ENCODE measurements around the gene VPS51. TPM values are rescaled to one million over a fixed set of nuclear protein-coding genes. Genes with fewer than 3 reads are reported as not detected.

Gene VPS51
- total RNA-seq, 2 experiments from 2014 or later = 104 to 116 TPM

DNA sequence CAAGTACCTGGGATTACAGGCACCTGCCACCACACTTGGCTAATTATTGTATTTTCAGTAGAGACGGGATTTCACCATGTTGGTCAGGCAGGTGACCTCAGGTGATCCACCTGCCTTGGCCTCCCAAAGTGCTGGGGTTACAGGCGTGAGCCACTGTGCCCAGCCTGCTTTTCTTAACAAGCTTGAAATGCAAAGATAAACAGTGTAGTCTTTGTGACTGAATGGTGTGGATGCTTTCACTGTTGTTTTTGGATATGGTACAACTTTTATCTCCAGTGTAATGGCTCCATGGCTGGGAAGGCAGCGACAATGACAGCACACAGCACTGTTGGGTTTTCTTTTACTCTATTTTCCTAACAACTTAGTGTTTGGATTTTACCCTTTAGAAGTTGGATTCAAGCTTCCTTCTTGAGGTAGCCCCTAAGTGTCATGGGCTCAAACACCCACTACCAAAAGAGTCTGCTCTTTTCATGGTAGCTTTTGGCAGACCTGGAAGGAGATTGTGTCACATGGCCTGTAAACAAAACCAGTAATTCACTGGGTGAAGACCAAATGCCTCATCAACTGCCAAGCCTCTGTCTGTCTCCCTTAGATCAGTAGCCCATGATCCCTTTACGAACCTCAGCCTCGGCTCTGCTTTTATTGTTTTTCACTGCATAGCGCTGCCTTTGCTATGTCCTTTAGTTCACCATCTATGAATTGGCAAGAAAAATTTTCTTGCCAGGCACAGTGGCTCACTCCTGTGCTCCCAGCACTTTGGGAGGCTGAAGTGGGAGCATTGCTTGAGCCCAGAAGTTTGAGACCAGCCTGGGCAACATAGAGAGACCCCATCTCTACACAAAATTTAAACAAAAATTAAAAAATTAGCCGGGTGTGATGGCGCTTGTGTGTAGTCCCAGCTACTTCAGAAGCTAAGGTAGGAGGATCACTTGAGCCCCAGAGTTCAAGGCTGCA, 6.4 kb downstream of the VPS51 start:
- H3K9me3 Mint-ChIP-seq (ENCODE audit: low read depth) = no peaks in the 10 kb centered on the region
- CTCF ChIA-PET = interaction anchor here (1.6 to 9.1 kb wide), 3 partner anchors 9 to 79 kb away, joined by 3 to 114 read pairs (median 16); partner anchors contain the start of genes CAPN1, TM7SF2 and ZNHIT2
- H3K27ac Mint-ChIP-seq = no peak overlapping the region
- H3K4me1 Mint-ChIP-seq = peaks cover 27% of the 10 kb centered on the region
- peaks cover 19% of the 10 kb centered on the region for H3K36me3 Mint-ChIP-seq
- ATAC-seq (no peak), DNase-seq (no peak)
- H3K4me3 Mint-ChIP-seq = no peak overlapping the region
- H3K27me3 Mint-ChIP-seq = no peaks in the 10 kb centered on the region

DNA sequence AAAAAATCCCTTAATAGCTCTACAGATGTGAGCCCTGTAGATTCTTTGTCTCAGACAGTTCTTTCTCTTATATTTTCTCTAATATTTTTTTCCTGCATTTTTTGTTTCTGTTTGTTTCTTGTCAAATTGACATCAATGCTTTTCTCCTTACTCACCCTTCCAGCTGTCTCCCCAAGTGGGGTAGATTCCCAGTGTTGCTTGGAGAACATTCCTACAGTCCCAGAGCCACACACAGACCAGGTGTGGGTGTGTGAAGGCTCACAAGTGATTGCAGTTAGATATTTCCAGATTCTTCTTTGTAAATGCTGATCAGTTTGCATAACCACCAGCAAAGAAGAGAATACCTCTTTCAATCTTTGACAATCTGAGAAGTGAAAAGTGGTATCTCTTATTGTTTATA, 7.5 kb downstream of the VPS51 start:
- H3K36me3 Mint-ChIP-seq = peaks cover 16% of the 10 kb centered on the region

DNA sequence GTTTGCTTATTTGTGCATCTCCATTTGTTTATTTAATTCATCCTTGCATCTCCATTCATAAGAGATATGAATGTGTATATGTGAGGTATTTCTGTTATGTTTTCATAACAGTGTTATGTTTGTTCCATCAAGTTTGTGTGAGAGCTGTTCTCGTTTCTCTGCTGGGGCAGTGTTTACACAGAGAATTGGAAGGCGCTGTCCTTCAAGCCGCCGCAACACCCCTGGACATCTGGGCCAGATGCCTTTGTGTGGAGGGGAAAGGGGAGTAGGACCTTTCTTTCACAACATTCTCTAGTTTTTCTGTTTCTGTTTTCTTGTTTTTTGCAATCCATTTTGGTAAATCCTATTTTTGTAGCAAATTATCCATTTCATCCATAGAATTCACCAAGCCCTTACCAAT, 8.6 kb downstream of the VPS51 start:
- H3K4me1 Mint-ChIP-seq = peaks cover 19% of the 10 kb centered on the region
- no peak for ATAC-seq
- DNase-seq = no peak
- CTCF ChIA-PET = interaction anchor here (3.7 to 9.1 kb wide), 2 partner anchors 7 to 12 kb away, joined by 16 to 114 read pairs; partner anchors contain the start of genes TM7SF2 and ZNHIT2
- peaks cover 16% of the 10 kb centered on the region for H3K36me3 Mint-ChIP-seq
- peak overlapping the region; percentile 59 for H3K27ac Mint-ChIP-seq
- H3K9me3 Mint-ChIP-seq (ENCODE audit: low read depth) = no peaks in the 10 kb centered on the region
- H3K4me3 Mint-ChIP-seq = no peak overlapping the region
- no peaks in the 10 kb centered on the region for H3K27me3 Mint-ChIP-seq

More for the DNA sequence above, 7.5 kb downstream of the VPS51 start:
- H3K4me3 Mint-ChIP-seq = no peak overlapping the region
- no peaks in the 10 kb centered on the region for H3K27me3 Mint-ChIP-seq
- CTCF ChIA-PET = interaction anchor here (0.7 to 9.1 kb wide), 3 partner anchors 8 to 91 kb away, joined by 3 to 114 read pairs (median 16); partner anchors contain the start of genes TM7SF2 and ZNHIT2
- H3K4me1 Mint-ChIP-seq = peaks cover 23% of the 10 kb centered on the region
- H3K9me3 Mint-ChIP-seq (ENCODE audit: low read depth) = no peaks in the 10 kb centered on the region
- DNase-seq (no peak), ATAC-seq (no peak)
- H3K27ac Mint-ChIP-seq = no peak overlapping the region

DNA sequence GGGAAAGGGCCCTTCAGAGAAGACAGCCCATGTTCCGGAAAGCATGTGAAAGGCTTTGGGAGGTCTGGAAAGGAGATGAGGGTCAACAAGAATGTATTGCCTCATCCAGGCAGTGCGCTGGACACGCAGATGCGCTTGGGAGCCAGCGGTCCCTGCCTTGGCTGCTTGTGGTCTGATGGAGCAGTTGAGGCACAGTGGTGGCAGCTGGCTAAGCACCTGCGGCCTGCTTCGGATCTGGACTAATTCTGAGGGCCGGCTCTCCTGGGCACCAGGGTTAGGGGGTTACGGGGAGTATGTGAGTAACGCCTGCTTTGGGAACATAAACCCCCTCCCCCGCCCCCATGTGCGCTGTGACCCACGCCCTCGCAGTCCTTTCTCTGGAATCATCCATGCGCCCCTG, 11.1 kb downstream of the VPS51 start:
- no peak overlapping the region for H3K4me3 Mint-ChIP-seq
- H3K27ac Mint-ChIP-seq = no peak overlapping the region
- H3K9me3 Mint-ChIP-seq (ENCODE audit: low read depth) = no peaks in the 10 kb centered on the region
- H3K36me3 Mint-ChIP-seq = peaks cover 13% of the 10 kb centered on the region
- DNase-seq (no peak), ATAC-seq (no peak)
- H3K27me3 Mint-ChIP-seq = no peaks in the 10 kb centered on the region
- H3K4me1 Mint-ChIP-seq = peaks cover 40% of the 10 kb centered on the region
- CTCF ChIA-PET = interaction anchor here (0.6 to 2.8 kb wide), 2 partner anchors 9 to 11 kb away, joined by 3 to 10 read pairs; partner anchors contain the start of gene ZNHIT2

DNA sequence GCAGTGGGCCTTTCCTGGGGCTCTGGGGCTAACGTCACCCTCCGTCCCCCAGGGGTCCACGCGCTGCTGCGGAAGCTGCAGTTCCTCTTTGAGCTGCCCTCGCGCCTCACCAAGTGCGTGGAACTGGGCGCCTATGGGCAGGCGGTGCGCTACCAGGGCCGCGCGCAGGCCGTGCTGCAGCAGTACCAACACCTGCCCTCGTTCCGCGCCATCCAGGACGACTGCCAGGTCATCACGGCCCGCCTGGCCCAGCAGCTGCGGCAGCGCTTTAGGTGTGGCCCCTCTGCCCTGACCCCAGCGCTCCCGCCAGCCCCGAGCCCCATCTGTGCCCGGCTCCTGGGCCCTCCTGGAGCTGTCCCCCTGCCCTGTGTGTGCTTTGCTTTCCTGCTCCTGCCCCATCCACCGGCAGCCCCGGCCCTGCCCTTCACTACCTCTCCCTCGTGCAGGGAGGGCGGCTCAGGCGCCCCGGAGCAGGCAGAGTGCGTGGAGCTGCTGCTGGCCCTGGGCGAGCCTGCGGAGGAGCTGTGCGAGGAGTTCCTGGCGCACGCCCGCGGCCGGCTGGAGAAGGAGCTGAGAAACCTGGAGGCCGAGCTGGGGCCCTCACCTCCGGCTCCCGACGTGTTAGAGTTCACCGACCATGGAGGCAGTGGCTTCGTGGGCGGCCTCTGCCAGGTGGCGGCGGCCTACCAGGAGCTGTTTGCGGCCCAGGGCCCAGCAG, 11.9 kb downstream of the VPS51 start:
- Mint-ChIP-seq H3K27me3 (no peaks in the 10 kb centered on the region), H3K9me3 (ENCODE audit: low read depth) (no peaks in the 10 kb centered on the region), H3K27ac (no peak overlapping the region), H3K4me3 (no peak overlapping the region), H3K4me1 (peaks cover 40% of the 10 kb centered on the region), H3K36me3 (peaks cover 13% of the 10 kb centered on the region)
- CTCF ChIA-PET = interaction anchor here (1.0 to 2.8 kb wide), 6 partner anchors 8 to 73 kb away, joined by 3 to 10 read pairs (median 4); partner anchors contain the start of genes CAPN1, FAU, MRPL49 and VPS51
- no peak for ATAC-seq
- DNase-seq = no peak

DNA sequence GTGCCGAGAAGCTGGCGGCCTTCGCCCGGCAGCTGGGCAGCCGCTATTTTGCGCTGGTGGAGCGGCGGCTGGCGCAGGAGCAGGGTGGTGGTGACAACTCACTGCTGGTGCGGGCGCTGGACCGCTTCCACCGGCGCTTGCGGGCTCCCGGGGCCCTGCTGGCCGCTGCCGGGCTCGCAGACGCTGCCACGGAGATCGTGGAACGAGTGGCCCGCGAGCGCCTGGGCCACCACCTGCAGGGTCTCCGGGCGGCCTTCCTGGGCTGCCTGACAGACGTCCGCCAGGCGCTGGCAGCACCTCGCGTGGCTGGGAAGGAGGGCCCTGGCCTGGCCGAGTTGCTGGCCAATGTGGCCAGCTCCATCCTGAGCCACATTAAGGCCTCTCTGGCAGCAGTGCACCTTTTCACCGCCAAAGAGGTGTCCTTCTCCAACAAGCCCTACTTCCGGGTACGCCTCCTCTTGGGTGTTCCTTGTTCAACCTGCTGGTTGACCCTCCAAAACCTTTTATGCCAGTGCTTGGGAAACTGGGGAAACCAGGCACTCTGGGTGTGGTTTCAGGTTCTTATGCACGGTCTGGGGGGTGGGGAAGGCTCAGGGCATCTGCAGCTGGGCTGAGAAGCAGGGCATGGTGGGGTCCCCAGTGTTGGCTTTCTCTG, 12.6 kb downstream of the VPS51 start:
- H3K27ac Mint-ChIP-seq = no peak overlapping the region
- no peaks in the 10 kb centered on the region for H3K27me3 Mint-ChIP-seq
- H3K9me3 Mint-ChIP-seq (ENCODE audit: low read depth) = no peaks in the 10 kb centered on the region
- CTCF ChIA-PET = interaction anchor here (1.0 to 2.8 kb wide), 7 partner anchors 9 to 206 kb away, joined by 3 to 10 read pairs (median 3); partner anchors contain the start of genes CAPN1, CDC42EP2, FAU and MRPL49
- H3K4me3 Mint-ChIP-seq = no peak overlapping the region
- DNase-seq = no peak
- H3K4me1 Mint-ChIP-seq = peaks cover 45% of the 10 kb centered on the region
- peaks cover 13% of the 10 kb centered on the region for H3K36me3 Mint-ChIP-seq
- no peak for ATAC-seq

DNA sequence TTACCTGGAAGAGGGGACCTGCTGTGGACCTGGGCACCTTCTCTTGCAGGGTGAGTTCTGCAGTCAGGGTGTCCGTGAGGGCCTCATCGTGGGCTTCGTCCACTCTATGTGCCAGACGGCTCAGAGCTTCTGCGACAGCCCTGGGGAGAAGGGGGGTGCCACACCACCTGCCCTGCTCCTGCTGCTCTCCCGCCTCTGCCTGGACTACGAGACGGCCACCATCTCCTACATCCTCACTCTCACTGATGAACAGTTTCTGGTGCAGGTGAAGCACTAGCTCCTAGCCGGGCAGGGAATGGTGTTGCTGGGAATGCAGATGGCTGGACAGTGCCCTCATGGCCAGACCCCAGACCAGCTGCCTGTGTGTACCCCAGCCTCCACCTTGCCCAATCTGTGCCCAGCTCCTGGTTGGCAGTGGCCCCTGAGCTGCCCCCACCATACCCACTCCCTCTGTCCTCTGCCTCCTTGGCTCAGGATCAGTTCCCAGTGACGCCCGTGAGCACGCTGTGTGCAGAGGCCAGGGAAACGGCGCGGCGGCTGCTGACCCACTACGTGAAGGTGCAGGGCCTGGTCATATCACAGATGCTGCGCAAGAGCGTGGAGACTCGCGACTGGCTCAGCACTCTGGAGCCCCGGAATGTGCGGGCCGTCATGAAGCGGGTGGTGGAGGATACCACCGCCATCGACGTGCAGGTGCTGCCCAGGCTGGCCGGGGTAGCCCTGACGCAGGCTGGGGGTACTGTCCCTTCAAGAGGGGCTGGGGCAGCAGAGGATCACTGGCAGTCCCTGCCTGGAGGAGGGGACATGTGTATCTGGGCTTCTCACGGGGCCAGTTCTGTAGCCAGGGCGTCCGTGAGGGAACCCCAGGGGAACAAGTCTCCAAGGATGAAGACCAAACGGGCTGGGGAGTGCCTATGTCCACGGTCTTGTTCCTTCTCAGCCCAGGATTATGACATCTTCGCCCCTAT, 13.5 kb downstream of the VPS51 start:
- no peak overlapping the region for H3K4me3 Mint-ChIP-seq
- DNase-seq (no peak), ATAC-seq (no peak)
- no peaks in the 10 kb centered on the region for H3K9me3 Mint-ChIP-seq (ENCODE audit: low read depth)
- CTCF ChIA-PET = interaction anchor here (0.6 to 5.4 kb wide), 33 partner anchors 8 to 331 kb away, joined by 3 to 114 read pairs (median 4); partner anchors contain the start of genes ARL2, CAPN1, CDC42EP2 and CDCA5
- peaks cover 13% of the 10 kb centered on the region for H3K36me3 Mint-ChIP-seq
- H3K27me3 Mint-ChIP-seq = no peaks in the 10 kb centered on the region
- peaks cover 46% of the 10 kb centered on the region for H3K4me1 Mint-ChIP-seq
- peak overlapping the region; percentile 74 for H3K27ac Mint-ChIP-seq

DNA sequence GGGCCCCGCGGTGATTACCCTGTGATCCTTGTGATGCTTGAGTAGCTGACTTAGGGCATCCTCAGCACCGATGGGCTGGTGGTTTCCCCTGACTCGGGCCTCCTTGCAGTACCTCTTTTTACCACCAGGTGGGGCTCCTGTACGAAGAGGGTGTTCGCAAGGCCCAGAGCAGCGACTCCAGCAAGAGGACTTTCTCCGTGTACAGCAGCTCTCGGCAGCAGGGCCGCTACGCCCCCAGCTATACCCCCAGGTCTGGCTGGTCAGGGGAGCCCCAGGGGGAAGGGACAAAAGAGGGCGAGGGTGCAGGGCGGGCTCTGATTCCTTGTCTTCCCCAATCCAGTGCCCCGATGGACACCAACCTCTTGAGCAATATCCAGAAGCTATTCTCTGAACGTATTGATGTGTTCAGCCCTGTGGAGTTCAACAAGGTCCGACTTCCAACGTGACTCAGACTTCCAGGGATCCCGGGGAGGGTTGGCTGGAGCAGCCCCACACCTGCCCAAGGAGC, 14.4 kb downstream of the VPS51 start:
- peak; percentile 40 for ATAC-seq
- H3K9me3 Mint-ChIP-seq (ENCODE audit: low read depth) = no peaks in the 10 kb centered on the region
- DNase-seq = peak; percentile 96
- CTCF ChIA-PET = interaction anchor here (0.6 to 5.4 kb wide), 39 partner anchors 10 to 332 kb away, joined by 3 to 114 read pairs (median 4); partner anchors contain the start of genes ARL2, CAPN1, CDC42EP2 and CDCA5
- H3K27ac Mint-ChIP-seq = peak overlapping the region; percentile 74
- peaks cover 8% of the 10 kb centered on the region for H3K36me3 Mint-ChIP-seq
- H3K27me3 Mint-ChIP-seq = no peaks in the 10 kb centered on the region
- H3K4me3 Mint-ChIP-seq = no peak overlapping the region
- H3K4me1 Mint-ChIP-seq = peaks cover 41% of the 10 kb centered on the region

DNA sequence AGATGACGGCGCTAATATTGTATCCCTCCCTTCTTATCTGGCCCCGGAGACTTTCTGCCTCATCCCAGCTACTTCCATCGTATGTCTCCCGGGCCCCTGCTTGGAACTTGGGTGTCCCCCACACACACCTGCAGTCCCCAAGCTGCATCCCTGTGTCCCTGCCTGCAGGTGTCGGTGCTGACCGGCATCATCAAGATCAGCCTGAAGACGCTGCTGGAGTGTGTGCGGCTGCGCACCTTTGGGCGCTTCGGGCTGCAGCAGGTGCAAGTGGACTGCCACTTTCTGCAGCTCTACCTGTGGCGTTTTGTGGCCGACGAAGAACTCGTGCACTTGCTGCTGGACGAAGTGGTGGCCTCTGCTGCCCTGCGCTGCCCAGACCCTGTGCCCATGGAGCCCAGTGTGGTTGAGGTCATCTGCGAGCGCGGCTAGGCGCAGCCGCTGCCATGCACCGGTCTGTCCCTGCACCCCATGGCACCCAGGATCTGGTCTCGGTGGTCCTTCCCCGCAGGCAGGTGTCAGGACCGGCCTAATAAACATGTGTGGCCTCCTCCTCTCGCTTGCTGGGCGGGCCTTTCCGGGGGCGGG, 15.2 kb downstream of the VPS51 start:
- ATAC-seq (no peak), DNase-seq (no peak)
- Mint-ChIP-seq H3K4me3 (peak overlapping the region; percentile 80), H3K27me3 (no peaks in the 10 kb centered on the region), H3K36me3 (peaks cover 1% of the 10 kb centered on the region), H3K27ac (peak overlapping the region; percentile 80), H3K4me1 (peaks cover 43% of the 10 kb centered on the region), H3K9me3 (ENCODE audit: low read depth) (no peaks in the 10 kb centered on the region)
- CTCF ChIA-PET = interaction anchor here (0.6 to 5.4 kb wide), 30 partner anchors 10 to 504 kb away, joined by 3 to 114 read pairs (median 5); partner anchors contain the start of genes ARL2, CAPN1, CDC42EP2 and CDCA5

DNA sequence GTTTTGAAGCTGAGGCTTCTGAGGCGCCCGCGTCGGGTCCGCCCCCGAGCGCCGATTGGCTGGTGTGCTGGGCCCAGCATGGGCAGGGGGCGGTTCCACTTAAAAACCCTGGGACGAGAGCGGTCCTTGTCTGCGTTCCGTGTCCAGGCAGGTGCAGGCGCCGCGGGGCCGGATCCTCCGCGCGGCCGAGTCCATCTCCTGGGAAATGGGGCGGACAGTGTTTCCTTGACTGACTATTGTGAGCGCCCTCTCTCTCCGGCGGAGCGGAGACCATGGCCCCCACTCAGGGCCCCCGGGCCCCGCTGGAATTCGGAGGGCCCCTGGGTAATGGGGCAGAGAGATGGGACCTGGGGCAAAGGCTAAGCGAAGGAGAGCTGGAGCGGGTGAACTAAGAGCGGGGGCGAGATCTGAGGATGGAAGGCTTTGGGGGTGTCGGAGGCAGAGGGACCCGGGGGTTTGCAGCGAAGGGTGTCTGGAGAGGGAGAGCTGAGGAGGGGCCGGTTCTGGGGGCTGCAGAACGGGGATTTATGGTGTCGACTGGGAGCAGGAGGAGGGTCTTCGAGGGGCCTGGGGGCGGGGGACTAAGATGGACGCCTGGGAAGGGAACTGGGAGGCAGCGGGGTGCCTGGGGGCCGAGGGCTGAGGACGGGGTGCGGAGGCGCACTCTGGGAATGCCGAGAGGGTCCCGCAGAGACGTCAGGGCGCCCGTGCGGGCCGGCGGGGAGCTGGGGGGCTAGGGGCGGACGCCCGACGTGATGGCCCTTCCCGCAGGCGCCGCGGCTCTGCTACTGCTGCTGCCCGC, 15.9 kb downstream of the VPS51 start, which contains the start of gene TM7SF2:
TM7SF2 (plus strand) TSS at position 129 of the 802 bp plus-strand sequence; CDS start at position 273, 144 bp downstream.
- Mint-ChIP-seq H3K36me3 (no peaks in the 10 kb centered on the region), H3K27ac (peak within 1 kb of the TSS; percentile 85), H3K9me3 (ENCODE audit: low read depth) (no peaks in the 10 kb centered on the region), H3K27me3 (no peaks in the 10 kb centered on the region), H3K4me1 (peaks cover 49% of the 10 kb centered on the region), H3K4me3 (peak within 1 kb of the TSS; percentile 80)
- peak; percentile 97 for DNase-seq
- peak; percentile 83 for ATAC-seq
- CTCF ChIA-PET = interaction anchor here (0.6 to 5.4 kb wide), 24 partner anchors 9 to 503 kb away, joined by 3 to 114 read pairs (median 5); partner anchors contain the start of genes ARL2, CAPN1, CDC42EP2 and CDCA5

Data from activated CD8-positive, alpha-beta memory T cell treated with anti-CD3 and anti-CD28 coated beads, Interleukin-2, amount 10 ng/mL, durations not matched to agents 7 days and 5 days (primary cell).